Measurements from ENCODE around the gene MBD5.

The MBD5 gene

GRCh38 chr2:148375214-148375613 is 354.3 kb downstream of the MBD5 start:
- TF ChIP-seq, protein P1, sequence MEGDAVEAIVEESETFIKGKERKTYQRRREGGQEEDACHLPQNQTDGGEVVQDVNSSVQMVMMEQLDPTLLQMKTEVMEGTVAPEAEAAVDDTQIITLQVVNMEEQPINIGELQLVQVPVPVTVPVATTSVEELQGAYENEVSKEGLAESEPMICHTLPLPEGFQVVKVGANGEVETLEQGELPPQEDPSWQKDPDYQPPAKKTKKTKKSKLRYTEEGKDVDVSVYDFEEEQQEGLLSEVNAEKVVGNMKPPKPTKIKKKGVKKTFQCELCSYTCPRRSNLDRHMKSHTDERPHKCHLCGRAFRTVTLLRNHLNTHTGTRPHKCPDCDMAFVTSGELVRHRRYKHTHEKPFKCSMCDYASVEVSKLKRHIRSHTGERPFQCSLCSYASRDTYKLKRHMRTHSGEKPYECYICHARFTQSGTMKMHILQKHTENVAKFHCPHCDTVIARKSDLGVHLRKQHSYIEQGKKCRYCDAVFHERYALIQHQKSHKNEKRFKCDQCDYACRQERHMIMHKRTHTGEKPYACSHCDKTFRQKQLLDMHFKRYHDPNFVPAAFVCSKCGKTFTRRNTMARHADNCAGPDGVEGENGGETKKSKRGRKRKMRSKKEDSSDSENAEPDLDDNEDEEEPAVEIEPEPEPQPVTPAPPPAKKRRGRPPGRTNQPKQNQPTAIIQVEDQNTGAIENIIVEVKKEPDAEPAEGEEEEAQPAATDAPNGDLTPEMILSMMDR (conservative IDR thresholded peaks at IDR 0.05): no peak
- no peak for TF ChIP-seq ZFX (IDR thresholded peaks at IDR 0.05)
- no peak overlapping the region for H3K27ac ChIP-seq

DNA sequence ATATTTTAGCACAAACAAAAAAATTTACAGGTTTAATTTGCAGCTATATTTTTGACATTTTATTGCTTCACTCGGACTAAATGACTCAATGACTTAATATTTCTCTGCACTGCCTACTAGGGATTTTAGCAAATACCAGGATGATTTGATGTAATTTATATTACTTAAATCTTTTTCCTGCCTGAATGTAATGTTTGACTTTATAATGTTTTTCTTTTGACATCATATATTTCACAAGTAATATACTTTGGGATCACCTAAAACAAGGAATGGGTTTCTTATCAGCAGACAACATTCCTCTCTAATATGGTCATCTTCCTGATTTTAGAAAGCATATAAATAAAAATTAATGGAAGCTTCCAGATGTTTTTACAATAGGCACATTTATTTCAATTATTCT is 370.4 kb downstream of the MBD5 start:
- no peak overlapping the region for H3K27ac ChIP-seq
- no peak for TF ChIP-seq ZFX (IDR thresholded peaks at IDR 0.05)
- TF ChIP-seq, protein P1 (conservative IDR thresholded peaks at IDR 0.05): no peak

DNA sequence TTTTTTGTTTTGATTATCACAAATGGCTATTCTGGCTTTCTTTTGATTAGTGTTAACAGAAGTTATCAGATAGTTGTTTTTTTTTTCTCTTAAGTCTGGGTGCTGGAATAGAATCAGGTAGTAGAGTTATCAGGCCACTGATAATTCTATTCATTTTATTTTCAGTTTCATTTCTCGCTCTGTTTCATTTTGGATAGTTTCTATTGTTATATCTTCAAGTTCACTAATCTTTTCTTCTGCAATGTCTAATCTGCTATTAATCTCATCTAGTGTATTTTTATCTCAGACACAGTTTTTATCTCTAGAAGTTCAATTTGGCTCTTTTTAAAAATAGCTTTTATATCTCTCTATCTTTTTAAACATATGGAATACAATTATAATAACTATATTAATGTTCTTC is 381.9 kb downstream of the MBD5 start:
- no peak overlapping the region for H3K27ac ChIP-seq
- TF ChIP-seq, protein P1 (conservative IDR thresholded peaks at IDR 0.05): no peak
- TF ChIP-seq ZFX (IDR thresholded peaks at IDR 0.05): no peak

DNA sequence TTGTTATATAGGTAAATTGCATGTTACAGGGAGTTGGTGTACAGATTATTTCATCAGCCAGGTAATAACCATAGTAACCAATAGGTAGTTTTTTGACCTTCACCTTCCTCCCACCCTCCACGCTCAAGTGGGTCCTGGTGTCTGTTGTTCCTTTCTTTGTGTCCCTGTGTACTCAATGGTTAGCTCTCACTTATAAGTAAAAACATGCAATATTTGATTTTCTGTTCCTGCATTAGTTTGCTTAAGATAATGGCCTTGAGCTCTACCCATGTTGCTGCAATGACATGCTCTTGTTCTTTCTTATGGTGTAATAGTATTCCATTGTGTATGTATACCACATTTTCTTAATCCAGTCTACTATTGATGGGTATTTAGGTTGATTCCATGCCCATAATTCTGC is 390.0 kb downstream of the MBD5 start:
- TF ChIP-seq, protein P1 (conservative IDR thresholded peaks at IDR 0.05): no peak
- TF ChIP-seq ZFX (IDR thresholded peaks at IDR 0.05): no peak

DNA sequence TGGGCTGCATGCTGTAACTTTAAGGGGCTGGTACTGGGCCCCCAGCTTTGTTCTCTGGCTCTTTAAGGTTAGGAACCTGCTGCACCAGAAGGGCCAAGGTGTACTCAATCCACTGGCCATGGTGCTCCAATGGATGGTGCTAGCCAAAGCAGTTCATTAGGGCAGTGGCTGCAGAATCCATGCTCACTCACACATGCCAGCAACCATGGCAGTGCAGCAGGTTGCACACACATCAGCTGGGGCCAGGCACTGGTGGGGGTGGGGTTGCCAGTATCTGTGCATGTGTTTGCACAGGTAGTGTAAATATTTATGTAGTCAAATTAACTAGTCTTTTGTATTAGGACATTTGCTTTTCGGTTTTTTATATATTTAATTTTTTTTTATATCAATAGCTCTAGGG is 395.4 kb downstream of the MBD5 start:
- H3K27ac ChIP-seq: no peak overlapping the region
- TF ChIP-seq ZFX (IDR thresholded peaks at IDR 0.05): no peak
- TF ChIP-seq, protein P1 (conservative IDR thresholded peaks at IDR 0.05): no peak

More for the DNA sequence above, 390.0 kb downstream of the MBD5 start:
- no peak overlapping the region for H3K27ac ChIP-seq

DNA sequence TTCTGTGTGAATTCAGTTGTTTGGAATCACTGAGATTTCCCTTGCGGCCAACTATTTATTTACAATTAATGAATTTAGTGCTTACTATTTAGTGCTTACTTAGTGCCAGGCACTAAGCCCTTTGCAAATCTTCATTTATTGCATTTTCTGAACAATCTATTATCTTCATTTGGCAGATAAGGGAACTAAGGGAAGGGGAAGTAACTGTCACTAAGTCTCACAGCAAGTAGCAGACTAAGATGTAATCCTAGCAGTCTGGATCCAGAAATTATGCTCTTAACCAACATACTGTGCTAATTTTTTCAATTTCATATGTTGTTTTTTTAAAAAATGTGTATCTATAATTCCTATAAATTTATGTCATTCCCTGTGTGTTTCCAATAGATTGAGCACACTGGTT is 409.2 kb downstream of the MBD5 start:
- no peak overlapping the region for H3K27ac ChIP-seq
- no peak for TF ChIP-seq ZFX (IDR thresholded peaks at IDR 0.05)
- TF ChIP-seq, protein P1 (conservative IDR thresholded peaks at IDR 0.05): no peak

DNA sequence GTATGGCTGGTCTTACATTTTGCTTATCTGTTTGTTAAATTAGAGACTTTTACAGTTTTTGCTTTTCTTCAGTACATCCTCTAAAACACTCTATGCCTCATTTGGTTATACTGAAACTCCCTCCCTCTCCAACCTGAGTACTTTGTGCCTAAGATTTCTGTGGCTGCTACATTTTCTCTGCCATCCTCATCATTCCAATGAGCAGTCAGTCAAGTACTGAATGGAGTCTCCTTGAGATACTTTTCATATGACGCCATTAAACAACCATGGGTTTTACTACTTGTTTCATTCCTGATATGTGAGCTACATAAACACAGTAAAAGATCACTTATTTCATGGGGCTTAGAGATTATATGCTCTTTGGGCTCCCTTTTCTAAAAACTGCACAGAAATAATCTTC is 427.0 kb downstream of the MBD5 start:
- H3K27ac ChIP-seq: no peak overlapping the region
- no peak for TF ChIP-seq ZFX (IDR thresholded peaks at IDR 0.05)
- TF ChIP-seq, protein P1 (conservative IDR thresholded peaks at IDR 0.05): no peak
